ENCODE data around the gene RIPOR3.
"Not testable (repeated sequence)": the region's sequence is repeated elsewhere in the genome, so short reads cannot be mapped to it uniquely, and the experiment has no call there.

DNA sequence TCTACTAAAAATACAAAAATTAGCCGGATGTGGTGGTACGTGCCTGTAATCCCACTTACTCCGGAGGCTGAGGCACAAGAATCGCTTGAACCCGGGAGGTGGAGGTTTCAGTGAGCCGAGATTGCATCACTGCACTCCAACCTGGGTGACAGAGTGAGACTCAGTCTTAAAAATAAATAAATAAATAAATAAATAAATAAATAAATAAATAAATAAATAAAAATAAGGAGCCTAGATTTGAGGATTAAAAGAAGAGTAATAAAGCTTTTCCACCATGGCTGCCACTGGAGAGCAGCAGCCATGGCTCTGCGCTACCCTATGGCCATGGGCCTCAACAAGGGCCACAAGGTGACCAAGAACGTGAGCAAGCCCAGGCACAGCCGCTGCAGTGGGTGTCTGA, 70.9 kb downstream of the RIPOR3 start:
- not testable (repeated sequence) for TF ChIP-seq CTCF (IDR thresholded peaks at IDR 0.05; ENCODE audit: poor library complexity); EZH2 (IDR thresholded peaks at IDR 0.05; ENCODE audit: borderline replicate concordance)

Measured in hepatocyte (in vitro differentiated cells).